Suprapubic skin (tissue), 4 donors: Measurements from ENCODE around the gene COPS4. TPM values are rescaled to one million over a fixed set of nuclear protein-coding genes. Genes with fewer than 3 reads are reported as not detected.
A peak's percentile ranks its signal among the peaks of the same experiment; 100 is the strongest.

ENCODE experiments used
- DNase-seq, 2 donors: peaks; one replicate each; pipeline ENCODE4 v3.0.0-alpha.2; 2019; ENCODE audit warnings: low spot score in 2 of 2
- H3K27ac ChIP-seq: fragments of 200-600 bp; sonication (generic); one replicate; pipeline ENCODE4 v1.5.1; 2019
- H3K27me3 ChIP-seq: fragments of 200-600 bp; sonication (generic); one replicate; pipeline ENCODE4 v1.5.1; 2019
- H3K36me3 ChIP-seq: fragments of 200-600 bp; sonication (generic); one replicate; pipeline ENCODE4 v1.5.1; 2019
- H3K4me1 ChIP-seq: fragments of 200-600 bp; sonication (generic); one replicate; pipeline ENCODE4 v1.5.1; 2019
- H3K4me3 ChIP-seq: fragments of 200-600 bp; sonication (generic); one replicate; pipeline ENCODE4 v1.5.1; 2019; ENCODE audit warnings: mild to moderate bottlenecking
- H3K9me3 ChIP-seq: fragments of 200-600 bp; sonication (generic); one replicate; pipeline ENCODE4 v1.5.1; 2019
- EP300 ChIP-seq: sonication (generic); formaldehyde crosslinking; IDR thresholded peaks from one replicate; pipeline ENCODE4 v1.6.1; 2017; ENCODE audit warnings: antibody characterized with exemption
- POLR2A ChIP-seq, 2 donors: fragments of 450-650 bp; IDR thresholded peaks; one replicate each; pipeline ENCODE4 v1.6.1; 2017; ENCODE audit warnings: antibody characterized with exemption in 2 of 2, mild to moderate bottlenecking in 2 of 2, moderate library complexity in 2 of 2
- POLR2AphosphoS5 ChIP-seq, 3 donors: sonication (generic); formaldehyde crosslinking; IDR thresholded peaks; one replicate each; pipeline ENCODE4 v1.6.1; 2017; ENCODE audit warnings: antibody characterized with exemption in 3 of 3
- WGBS: methylation state at CpG from one replicate; pipeline ENCODE4 v1.1.5; 2018; 5-methylcytosine and 5-hydroxymethylcytosine counted together
- total RNA-seq, 4 donors: library from RNA; depleted of rRNA; stranded (reverse); fragments of >200 nt; gene quantifications; one replicate each; pipeline ENCODE4 v1.1.0, GENCODE V29; 2016
- TF ChIP-seq, protein P1 (sequence below), 2 donors: fragments of 200-600 bp in 1 of 2; fragments of 450-650 bp in 1 of 2; sonication (generic) in 1 of 2; IDR thresholded peaks; one replicate each; pipeline ENCODE4 v1.5.1; 2016 to 2019; ENCODE audit warnings: antibody characterized with exemption in 2 of 2, mild to moderate bottlenecking in 1 of 2, moderate library complexity in 1 of 2

The COPS4 gene
- total RNA-seq, 4 donors from 2014 or later, result 36.3 to 59.5 (median 39.3) TPM

GRCh38 chr4:83096397-83096796 lies 61.4 kb downstream of the COPS4 start:
- Histone ChIP-seq H3K27me3 (no peaks in the 10 kb centered on the region), H3K36me3 (no peaks in the 10 kb centered on the region), H3K9me3 (no peaks in the 10 kb centered on the region), H3K4me1 (no peaks in the 10 kb centered on the region), H3K4me3 (no peak overlapping the region), H3K27ac (no peak overlapping the region)
- no peak for TF ChIP-seq EP300
- no peak for TF ChIP-seq POLR2A (IDR thresholded peaks at IDR 0.05)
- no peak for DNase-seq
- WGBS, result 67% methylated on average over 2 of the region's 2 CpGs

DNA sequence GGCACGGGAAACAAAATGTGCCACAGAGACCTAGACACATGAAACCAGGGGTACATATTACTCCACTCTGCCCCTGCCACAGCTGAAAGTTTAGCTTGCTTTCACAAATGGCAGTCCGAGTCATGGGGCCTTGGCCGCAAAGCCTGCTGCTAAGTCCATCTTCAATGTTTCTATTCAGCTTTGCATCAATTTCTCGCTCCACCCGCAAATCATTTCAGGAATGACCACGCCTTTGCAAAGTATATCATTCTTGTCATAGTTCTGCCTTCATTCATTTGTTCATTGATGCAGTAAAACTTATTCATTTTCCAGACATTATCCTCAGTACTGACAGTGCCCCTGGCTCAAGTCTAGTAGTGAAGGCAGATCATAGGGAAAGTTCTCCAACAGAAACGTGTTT lies 70.0 kb downstream of the COPS4 start:
- Histone ChIP-seq H3K4me1 (peaks cover 8% of the 10 kb centered on the region), H3K9me3 (no peaks in the 10 kb centered on the region), H3K36me3 (no peaks in the 10 kb centered on the region), H3K27ac (no peak overlapping the region), H3K27me3 (no peaks in the 10 kb centered on the region), H3K4me3 (no peak overlapping the region)
- no peak for DNase-seq
- TF ChIP-seq EP300, result no peak
- TF ChIP-seq POLR2A (IDR thresholded peaks at IDR 0.05), result no peak
- no peak for TF ChIP-seq POLR2AphosphoS5 (IDR thresholded peaks at IDR 0.05)
- TF ChIP-seq, protein P1, sequence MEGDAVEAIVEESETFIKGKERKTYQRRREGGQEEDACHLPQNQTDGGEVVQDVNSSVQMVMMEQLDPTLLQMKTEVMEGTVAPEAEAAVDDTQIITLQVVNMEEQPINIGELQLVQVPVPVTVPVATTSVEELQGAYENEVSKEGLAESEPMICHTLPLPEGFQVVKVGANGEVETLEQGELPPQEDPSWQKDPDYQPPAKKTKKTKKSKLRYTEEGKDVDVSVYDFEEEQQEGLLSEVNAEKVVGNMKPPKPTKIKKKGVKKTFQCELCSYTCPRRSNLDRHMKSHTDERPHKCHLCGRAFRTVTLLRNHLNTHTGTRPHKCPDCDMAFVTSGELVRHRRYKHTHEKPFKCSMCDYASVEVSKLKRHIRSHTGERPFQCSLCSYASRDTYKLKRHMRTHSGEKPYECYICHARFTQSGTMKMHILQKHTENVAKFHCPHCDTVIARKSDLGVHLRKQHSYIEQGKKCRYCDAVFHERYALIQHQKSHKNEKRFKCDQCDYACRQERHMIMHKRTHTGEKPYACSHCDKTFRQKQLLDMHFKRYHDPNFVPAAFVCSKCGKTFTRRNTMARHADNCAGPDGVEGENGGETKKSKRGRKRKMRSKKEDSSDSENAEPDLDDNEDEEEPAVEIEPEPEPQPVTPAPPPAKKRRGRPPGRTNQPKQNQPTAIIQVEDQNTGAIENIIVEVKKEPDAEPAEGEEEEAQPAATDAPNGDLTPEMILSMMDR (IDR thresholded peaks at IDR 0.05), result no peak
- WGBS, result 92% methylated on average over 7 of the region's 7 CpGs

DNA sequence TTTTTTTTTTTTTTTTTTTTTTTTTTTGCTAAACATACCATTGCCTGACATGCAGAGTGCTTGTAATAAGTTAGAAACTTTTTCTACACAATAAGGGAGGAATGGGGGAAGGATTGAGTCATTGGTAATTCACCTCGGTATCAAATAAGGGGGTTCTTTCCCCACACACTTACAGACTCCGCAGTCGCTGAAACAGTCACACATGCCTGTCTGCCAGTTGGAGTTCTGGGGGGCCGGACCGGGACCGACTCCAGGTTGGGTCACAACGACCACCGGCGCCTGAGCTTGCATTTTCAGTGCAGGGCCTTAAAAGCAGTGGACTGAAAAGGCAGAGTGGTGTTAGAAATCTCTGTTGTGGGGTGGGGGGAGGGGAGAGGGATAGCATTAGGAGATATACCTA lies 72.6 kb downstream of the COPS4 start:
- no peak for TF ChIP-seq POLR2AphosphoS5 (IDR thresholded peaks at IDR 0.05)
- TF ChIP-seq EP300, result no peak
- no peak for TF ChIP-seq POLR2A (IDR thresholded peaks at IDR 0.05)
- TF ChIP-seq, protein P1 (IDR thresholded peaks at IDR 0.05), result no peak
- no peaks in the 10 kb centered on the region for H3K9me3 ChIP-seq
- no peak overlapping the region for H3K27ac ChIP-seq
- no peaks in the 10 kb centered on the region for H3K27me3 ChIP-seq
- H3K4me1 ChIP-seq, result peaks cover 11% of the 10 kb centered on the region
- no peak overlapping the region for H3K4me3 ChIP-seq
- no peak for DNase-seq
- 87% methylated on average over 8 of the region's 9 CpGs for WGBS
- H3K36me3 ChIP-seq, result no peaks in the 10 kb centered on the region

DNA sequence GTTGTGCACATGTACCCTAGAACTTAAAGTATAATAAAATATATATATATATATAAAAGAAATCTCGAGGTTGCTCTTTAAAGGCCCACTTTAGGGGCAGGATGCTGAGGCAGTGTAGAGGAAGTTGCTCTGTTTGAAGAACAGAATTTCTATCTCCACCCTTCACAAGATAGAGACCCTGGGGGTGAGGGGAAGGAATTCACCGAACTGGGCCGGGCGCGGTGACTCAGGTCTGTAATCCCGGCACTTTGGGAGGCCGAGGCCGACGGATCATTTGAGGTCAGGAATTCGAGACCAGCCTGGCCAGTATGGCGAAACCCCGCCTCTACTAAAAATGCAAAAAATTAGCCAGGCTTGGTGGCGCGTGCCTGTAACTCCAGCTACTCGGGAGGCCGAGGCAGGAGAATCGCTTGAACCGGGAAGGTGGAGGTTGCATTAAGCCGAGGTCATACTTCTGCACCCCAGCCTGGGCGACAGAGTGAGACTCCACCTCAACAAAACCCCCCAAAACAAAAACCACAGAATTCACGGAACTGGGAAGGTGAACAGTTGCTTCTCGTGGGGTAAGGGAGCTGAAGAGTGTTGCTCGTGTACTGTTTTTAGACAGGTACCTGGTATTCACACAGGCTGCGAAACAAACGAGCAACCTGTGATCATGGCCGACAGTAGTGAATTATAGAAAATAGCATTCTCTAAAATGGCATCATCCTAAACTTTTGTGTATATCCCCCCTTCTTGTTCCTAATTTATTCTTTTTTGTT lies 73.3 kb downstream of the COPS4 start:
- H3K9me3 ChIP-seq, result no peaks in the 10 kb centered on the region
- no peak overlapping the region for H3K4me3 ChIP-seq

GRCh38 chr4:83109480-83110222 lies 74.7 kb downstream of the COPS4 start:
- Histone ChIP-seq H3K27me3 (no peaks in the 10 kb centered on the region), H3K4me3 (peak overlapping the region; percentile 64), H3K4me1 (peaks cover 11% of the 10 kb centered on the region), H3K36me3 (no peaks in the 10 kb centered on the region), H3K27ac (no peak overlapping the region), H3K9me3 (no peaks in the 10 kb centered on the region)
- TF ChIP-seq EP300 (no peak), POLR2AphosphoS5 (IDR thresholded peaks at IDR 0.05) (no peak), POLR2A (IDR thresholded peaks at IDR 0.05) (no peak)
- TF ChIP-seq, protein P1 (IDR thresholded peaks at IDR 0.05), result no peak
- WGBS, result 3% methylated on average over 31 of the region's 64 CpGs
- DNase-seq, result peak in 1 of 2 donors; percentile 66

More for the DNA sequence above, 73.3 kb downstream of the COPS4 start:
- Histone ChIP-seq H3K27ac (no peak overlapping the region), H3K36me3 (no peaks in the 10 kb centered on the region), H3K4me1 (peaks cover 11% of the 10 kb centered on the region), H3K27me3 (no peaks in the 10 kb centered on the region)
- WGBS, result 91% methylated on average over 26 of the region's 26 CpGs
- DNase-seq, result no peak
- no peak for TF ChIP-seq POLR2AphosphoS5 (IDR thresholded peaks at IDR 0.05)
- TF ChIP-seq POLR2A (IDR thresholded peaks at IDR 0.05), result no peak
- TF ChIP-seq EP300, result no peak
- TF ChIP-seq, protein P1 (IDR thresholded peaks at IDR 0.05), result no peak
